IPS-NIHi11 (cell line): ENCODE results near the gene ADRA2B.
A peak's percentile ranks its signal among the peaks of the same experiment; 100 is the strongest.
"Not testable (repeated sequence)": the region's sequence is repeated elsewhere in the genome, so short reads cannot be mapped to it uniquely, and the experiment has no call there.

ENCODE experiments used
- DNase-seq: peaks from one replicate; pipeline ENCODE4 v3.0.0; 2012; ENCODE audit warnings: mixed read lengths, low spot score

ADRA2B gene

GRCh38 chr2:96150007-96150640, 33.8 kb upstream of the ADRA2B start:
- no peak for DNase-seq

GRCh38 chr2:96148410-96149217, 32.2 kb upstream of the ADRA2B start:
- DNase-seq = peak; percentile 81

GRCh38 chr2:96147593-96148201, 31.3 kb upstream of the ADRA2B start:
- DNase-seq = peak; percentile 3

- DNase-seq = no peak
Observed at GRCh38 chr2:96146881-96147592, 30.7 kb upstream of the ADRA2B start.

GRCh38 chr2:96146153-96146880, 29.9 kb upstream of the ADRA2B start:
- DNase-seq = no peak

- DNase-seq = no peak
Observed at GRCh38 chr2:96145848-96146152, 29.4 kb upstream of the ADRA2B start.

- peak; percentile 82 for DNase-seq
Observed at GRCh38 chr2:96145036-96145847, 28.9 kb upstream of the ADRA2B start, which contains the start of gene DUSP2. TSS of gene DUSP2 (minus strand) at chr2:96145440. CDS start at chr2:96145354, 86 bp downstream.

- no peak for DNase-seq
Observed at GRCh38 chr2:96144481-96145035, 28.2 kb upstream of the ADRA2B start.

- DNase-seq = peak; percentile 78
Observed at GRCh38 chr2:96143848-96144480, 27.6 kb upstream of the ADRA2B start.

- no peak for DNase-seq
Observed at GRCh38 chr2:96143231-96143847, 27.0 kb upstream of the ADRA2B start.

- no peak for DNase-seq
Observed at GRCh38 chr2:96142217-96143113, 26.1 kb upstream of the ADRA2B start.

GRCh38 chr2:96141624-96141967, 25.2 kb upstream of the ADRA2B start:
- not testable (repeated sequence) for DNase-seq

- DNase-seq = no peak
Observed at GRCh38 chr2:96140941-96141623, 24.7 kb upstream of the ADRA2B start.

GRCh38 chr2:96139181-96139758, 22.9 kb upstream of the ADRA2B start:
- no peak for DNase-seq

GRCh38 chr2:96138179-96139145, 22.1 kb upstream of the ADRA2B start, which contains the start of gene ASTL:
TSS of gene ASTL (minus strand) at chr2:96138502. CDS start at chr2:96138436, 66 bp downstream.
- peak; percentile 84 for DNase-seq
